HG03097 (cell line): ENCODE data around the gene SORCS2.

Experiments
- ATAC-seq: cut with Tn5 transposase; IDR thresholded peaks from one replicate; pipeline ENCODE4 v1.9.1; 2021; ENCODE audit not compliant: unreplicated experiment, low FRiP score

Gene SORCS2

GRCh38 chr4:7261087-7261486, 68.7 kb downstream of the SORCS2 start:
- no peak for ATAC-seq

- ATAC-seq, result no peak
These were observed 69.2 kb downstream of the SORCS2 start for GRCh38 chr4:7261536-7261935.

- ATAC-seq, result no peak
These were observed 69.8 kb downstream of the SORCS2 start for GRCh38 chr4:7262134-7262533.

GRCh38 chr4:7263166-7263565, 70.8 kb downstream of the SORCS2 start:
- ATAC-seq, result no peak

GRCh38 chr4:7264694-7265093, 72.4 kb downstream of the SORCS2 start:
- no peak for ATAC-seq

GRCh38 chr4:7266525-7267292, 74.4 kb downstream of the SORCS2 start:
- ATAC-seq, result no peak

- no peak for ATAC-seq
These were observed 75.5 kb downstream of the SORCS2 start for GRCh38 chr4:7267829-7268228.

- no peak for ATAC-seq
These were observed 76.6 kb downstream of the SORCS2 start for GRCh38 chr4:7268941-7269340.

- no peak for ATAC-seq
These were observed 77.8 kb downstream of the SORCS2 start for GRCh38 chr4:7270121-7270520.

GRCh38 chr4:7272404-7272803, 80.1 kb downstream of the SORCS2 start:
- ATAC-seq, result no peak

GRCh38 chr4:7273738-7274297, 81.5 kb downstream of the SORCS2 start:
- ATAC-seq, result no peak

- ATAC-seq, result no peak
These were observed 82.7 kb downstream of the SORCS2 start for GRCh38 chr4:7275067-7275466.

- no peak for ATAC-seq
These were observed 83.3 kb downstream of the SORCS2 start for GRCh38 chr4:7275490-7276154.

- ATAC-seq, result no peak
These were observed 84.2 kb downstream of the SORCS2 start for GRCh38 chr4:7276515-7276914.

GRCh38 chr4:7278071-7278765, 85.9 kb downstream of the SORCS2 start:
- no peak for ATAC-seq

- ATAC-seq, result no peak
These were observed 86.6 kb downstream of the SORCS2 start for GRCh38 chr4:7278981-7279380.

GRCh38 chr4:7279902-7280301, 87.6 kb downstream of the SORCS2 start:
- ATAC-seq, result no peak

GRCh38 chr4:7280926-7281690, 88.8 kb downstream of the SORCS2 start:
- ATAC-seq, result no peak

GRCh38 chr4:7281691-7282665, 89.6 kb downstream of the SORCS2 start:
- no peak for ATAC-seq
